ENCODE measurements around the gene NADK2. TPM values are rescaled to one million over a fixed set of nuclear protein-coding genes. Genes with fewer than 3 reads are reported as not detected.

Gene NADK2
- total RNA-seq, 2 donors from 2014 or later: 17.9 to 30.4 TPM

GRCh38 chr5:36156121-36156601, 85.6 kb downstream of the NADK2 start:
- DNase-seq (ENCODE audit: low spot score): no peak
- no peak overlapping the region for H3K27ac ChIP-seq
- H3K9me3 ChIP-seq: no peaks in the 10 kb centered on the region
- peaks cover 23% of the 10 kb centered on the region for H3K36me3 ChIP-seq
- H3K27me3 ChIP-seq: no peaks in the 10 kb centered on the region
- TF ChIP-seq CTCF (IDR thresholded peaks at IDR 0.05): no peak
- H3K4me3 ChIP-seq: no peak overlapping the region
- H3K4me1 ChIP-seq: peaks cover 0 to 32% of the 10 kb centered on the region in 2 donors

GRCh38 chr5:36155291-36155690, 86.4 kb downstream of the NADK2 start:
- peaks cover 0 to 40% of the 10 kb centered on the region in 2 donors for H3K4me1 ChIP-seq
- DNase-seq (ENCODE audit: low spot score): no peak
- peaks cover 16% of the 10 kb centered on the region for H3K36me3 ChIP-seq
- H3K4me3 ChIP-seq: no peak overlapping the region
- TF ChIP-seq CTCF (IDR thresholded peaks at IDR 0.05): no peak
- H3K27ac ChIP-seq: no peak overlapping the region
- no peaks in the 10 kb centered on the region for H3K9me3 ChIP-seq
- H3K27me3 ChIP-seq: no peaks in the 10 kb centered on the region

- Histone ChIP-seq H3K36me3 (peaks cover 7% of the 10 kb centered on the region), H3K4me1 (peaks cover 0 to 45% of the 10 kb centered on the region in 2 donors), H3K9me3 (no peaks in the 10 kb centered on the region), H3K27ac (no peak overlapping the region), H3K4me3 (no peak overlapping the region), H3K27me3 (no peaks in the 10 kb centered on the region)
- DNase-seq (ENCODE audit: low spot score): no peak
- no peak for TF ChIP-seq CTCF (IDR thresholded peaks at IDR 0.05)
Measured at GRCh38 chr5:36153726-36154125, 88.0 kb downstream of the NADK2 start.

- Histone ChIP-seq H3K4me3 (no peak overlapping the region), H3K27ac (no peak overlapping the region), H3K36me3 (peaks cover 7% of the 10 kb centered on the region)
Measured at GRCh38 chr5:36153298-36153677, 88.4 kb downstream of the NADK2 start.

GRCh38 chr5:36152324-36153297, 89.1 kb downstream of the NADK2 start:
- Histone ChIP-seq H3K4me1 (peaks cover 0 to 34% of the 10 kb centered on the region in 2 donors), H3K27me3 (no peaks in the 10 kb centered on the region), H3K27ac (peak overlapping the region; percentile 89 to 90), H3K4me3 (peak overlapping the region; percentile 98 to 99), H3K36me3 (peaks cover 1% of the 10 kb centered on the region), H3K9me3 (no peaks in the 10 kb centered on the region)
- no peak for TF ChIP-seq CTCF (IDR thresholded peaks at IDR 0.05)
- no peak for DNase-seq (ENCODE audit: low spot score)

More at GRCh38 chr5:36153298-36153677, 88.4 kb downstream of the NADK2 start:
- DNase-seq (ENCODE audit: low spot score): no peak
- peaks cover 0 to 40% of the 10 kb centered on the region in 2 donors for H3K4me1 ChIP-seq
- TF ChIP-seq CTCF (IDR thresholded peaks at IDR 0.05): no peak
- H3K9me3 ChIP-seq: no peaks in the 10 kb centered on the region
- no peaks in the 10 kb centered on the region for H3K27me3 ChIP-seq

All from right atrium auricular region (tissue), 2 donors.